C4-2B (cell line): ENCODE measurements around the gene PRKCH.

Experiments used
- CTCF ChIP-seq: fragments of 450-650 bp; conservative IDR thresholded peaks from 2 replicates; pipeline ENCODE4 v1.5.1; 2017; ENCODE audit warnings: mild to moderate bottlenecking
- ZFX ChIP-seq: fragments of 450-650 bp; IDR thresholded peaks from 2 replicates; pipeline ENCODE4 v1.6.1; 2017

DNA sequence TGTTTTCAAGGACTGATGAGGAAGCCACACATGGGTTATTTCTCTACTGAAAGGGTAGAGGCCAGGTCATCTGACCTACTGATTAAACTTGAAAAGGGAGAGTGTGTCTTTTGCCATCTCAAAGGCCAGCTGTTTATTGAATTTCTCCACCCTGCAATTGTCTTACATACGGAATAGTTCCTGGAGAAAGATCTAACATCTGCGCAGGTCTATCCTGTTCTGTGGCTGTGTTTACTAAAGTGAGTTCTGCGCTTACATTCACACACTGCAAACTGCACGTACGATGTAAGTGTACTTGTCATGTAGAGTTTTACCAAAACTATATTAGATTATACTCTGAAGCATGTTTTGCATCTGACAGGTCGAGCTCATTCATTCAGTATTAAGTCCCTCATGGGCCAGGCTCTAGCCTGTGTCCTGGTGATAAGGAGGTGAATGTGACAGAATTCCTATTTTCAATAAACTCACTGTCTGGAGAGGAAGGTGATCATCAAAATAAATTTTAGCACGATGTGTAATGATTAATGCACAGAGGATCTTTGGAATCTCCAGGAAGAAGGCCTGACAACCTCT, 96.6 kb downstream of the PRKCH start:
- TF ChIP-seq CTCF (no peak), ZFX (no peak)
